Activated CD8-positive, alpha-beta memory T cell treated with anti-CD3 and anti-CD28 coated beads, Interleukin-2, amount 50 U/mL, for 4 hours (primary cell): Measurements from ENCODE around the gene SFI1.

Experiments used
- DNase-seq: peaks from one replicate; pipeline ENCODE4 v3.0.0-alpha.2; 2020

Gene SFI1

DNA sequence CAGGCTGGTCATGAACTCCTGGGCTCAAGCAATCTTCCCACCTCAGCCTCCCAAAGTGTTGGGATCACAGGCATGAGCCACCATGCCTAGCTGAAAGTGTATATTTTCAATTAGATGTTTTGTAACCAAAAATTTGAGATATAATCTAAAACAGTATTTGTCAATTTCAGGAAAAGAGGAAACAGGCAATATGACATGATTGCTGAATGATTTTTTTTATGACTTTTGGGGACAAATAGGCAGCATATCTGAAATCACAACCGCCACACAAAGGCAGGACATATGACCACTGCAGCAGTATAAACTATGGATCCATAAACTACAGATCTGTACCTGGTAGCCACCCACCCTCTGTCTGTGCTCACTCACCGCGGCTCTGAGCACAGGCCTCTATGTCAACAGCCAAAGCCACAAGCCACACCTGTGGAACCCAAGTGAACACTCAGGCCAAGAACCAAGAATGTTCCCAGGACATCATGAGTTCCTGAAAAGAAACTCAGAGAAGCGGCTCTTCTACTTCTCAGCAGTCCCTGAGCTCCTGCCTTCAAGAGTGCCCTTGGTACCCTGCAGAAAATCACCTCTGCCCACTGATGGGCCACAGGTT, 143.2 kb downstream of the SFI1 start:
- DNase-seq = no peak

GRCh38 chr22:31646186-31647019, 150.1 kb downstream of the SFI1 start:
- peak; percentile 34 for DNase-seq

- no peak for DNase-seq
These were observed 150.7 kb downstream of the SFI1 start for GRCh38 chr22:31647066-31647465.

GRCh38 chr22:31647523-31648320, 151.4 kb downstream of the SFI1 start:
- no peak for DNase-seq

DNA sequence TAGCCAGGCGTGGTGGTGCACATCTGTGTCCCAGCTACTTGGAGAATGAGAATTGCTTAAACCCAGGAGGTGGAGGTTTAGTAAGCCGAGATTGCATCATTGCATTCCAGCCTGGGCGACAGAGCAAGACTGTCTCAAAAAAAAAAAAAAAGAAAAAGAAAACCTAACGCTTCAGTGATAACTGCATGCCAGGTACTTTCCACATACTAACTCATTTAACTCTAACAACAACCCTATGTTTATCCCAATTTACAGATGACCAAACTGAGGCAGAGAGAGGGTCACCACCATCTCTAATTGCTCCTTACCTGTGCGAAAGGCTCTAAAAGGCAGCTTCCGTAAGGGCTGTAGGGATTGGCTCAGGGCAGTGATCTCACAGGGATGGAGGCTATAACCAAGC, 154.1 kb downstream of the SFI1 start:
- DNase-seq = no peak

GRCh38 chr22:31651664-31652063, 155.3 kb downstream of the SFI1 start:
- no peak for DNase-seq

GRCh38 chr22:31652088-31652487, 155.8 kb downstream of the SFI1 start:
- no peak for DNase-seq

- no peak for DNase-seq
These were observed 156.8 kb downstream of the SFI1 start for GRCh38 chr22:31652911-31653684.

DNA sequence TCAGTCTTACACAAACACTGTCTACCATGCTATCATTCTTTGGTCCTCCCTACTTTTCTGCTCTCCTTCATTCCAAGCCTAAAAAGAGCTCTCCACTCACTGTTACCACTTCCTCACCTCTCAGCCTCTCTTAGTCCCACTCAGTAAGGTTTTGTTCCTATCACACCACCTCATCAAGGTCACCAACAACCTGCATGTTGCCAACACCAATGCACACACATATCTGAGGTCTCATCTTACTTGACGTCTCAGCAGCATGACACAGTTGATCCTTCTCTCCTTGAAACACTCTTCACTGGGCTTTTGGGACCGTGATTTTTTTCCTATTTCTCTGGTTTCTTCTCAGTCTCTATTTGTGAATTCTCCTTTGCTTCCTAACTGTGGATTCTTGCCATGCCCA, 157.6 kb downstream of the SFI1 start:
- DNase-seq = no peak

DNA sequence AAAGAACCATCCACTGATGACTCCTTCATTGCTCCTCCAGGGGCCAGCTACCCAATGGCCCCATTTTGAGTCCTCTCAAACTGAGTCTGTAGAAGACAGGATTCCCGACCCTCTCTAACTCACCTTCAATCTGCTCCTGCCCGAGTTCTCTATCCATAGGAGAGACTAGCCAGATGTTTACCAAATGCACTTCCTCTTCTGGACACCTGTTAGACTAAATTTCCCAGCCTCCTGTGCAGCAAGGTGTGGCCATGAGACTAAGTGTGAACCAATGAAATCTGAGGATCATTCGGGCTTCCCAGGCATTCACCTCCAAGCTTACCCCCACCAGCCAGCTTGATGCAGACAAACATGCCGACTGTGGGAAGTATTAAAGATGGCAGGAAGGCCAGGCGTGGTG, 158.1 kb downstream of the SFI1 start:
- no peak for DNase-seq

DNA sequence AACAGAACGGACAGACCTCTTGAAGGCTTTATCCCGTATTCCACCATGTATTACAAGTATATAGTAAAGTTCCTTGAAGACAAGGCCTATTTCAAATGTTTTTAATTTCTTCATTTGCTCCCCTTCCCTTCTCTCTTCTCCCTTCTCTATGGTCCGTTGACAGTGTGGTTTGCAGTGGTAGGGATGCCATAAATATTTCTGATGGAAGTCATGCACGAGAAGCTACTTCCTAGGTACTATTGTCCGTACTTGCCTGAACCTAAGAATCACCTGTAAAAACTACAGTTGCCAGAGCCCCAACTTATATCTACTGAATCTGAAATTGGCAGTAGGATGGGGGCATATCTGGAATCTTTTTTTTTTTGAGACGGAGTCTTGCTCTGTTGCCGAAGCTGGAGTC, 162.9 kb downstream of the SFI1 start:
- DNase-seq = no peak

- peak; percentile 41 for DNase-seq
These were observed 164.6 kb downstream of the SFI1 start for GRCh38 chr22:31660860-31661341.

DNA sequence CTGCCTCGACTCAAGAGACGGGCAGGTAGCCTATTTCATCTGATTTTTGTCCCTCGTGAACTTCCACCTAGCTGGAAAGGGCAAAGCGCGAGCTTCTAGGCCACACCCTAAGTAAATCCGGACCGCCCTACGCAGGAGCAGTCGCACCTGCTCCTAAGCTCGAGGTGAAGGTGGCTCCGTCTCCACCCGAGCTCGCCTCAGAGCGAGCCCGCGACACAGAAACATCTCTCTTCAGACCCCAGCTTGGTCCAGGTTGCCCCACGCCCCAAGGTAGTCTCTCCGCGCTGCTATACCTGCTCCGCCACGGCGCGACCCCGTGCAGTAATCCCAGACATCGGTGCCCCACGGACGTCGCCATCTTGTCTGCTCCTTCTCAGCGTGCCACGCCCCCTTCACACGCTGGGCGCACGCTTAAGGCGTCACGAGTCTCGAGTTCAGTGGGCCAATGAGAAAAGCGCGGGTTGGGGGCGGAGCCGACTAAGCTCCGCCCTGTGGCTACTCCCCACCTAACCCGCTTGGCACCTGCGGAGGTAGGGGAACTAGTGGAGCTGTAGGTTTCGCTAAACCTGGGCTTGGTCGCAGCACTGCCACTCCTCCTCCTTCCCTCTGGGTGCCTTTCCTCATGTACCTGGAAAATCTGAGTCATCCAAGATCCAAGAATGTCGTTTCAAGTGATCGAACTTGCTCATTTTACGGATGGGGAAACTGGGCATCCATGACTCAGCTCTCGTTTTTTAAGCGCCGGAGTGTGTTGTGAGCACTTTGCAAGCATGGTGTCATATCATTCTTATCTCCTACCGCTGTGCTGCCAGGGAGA, 165.7 kb downstream of the SFI1 start, which contains the start of gene PISD:
PISD (minus strand) TSS at position 365 of the 817 bp plus-strand sequence; CDS start at position 358, 7 bp downstream.
- peak; percentile 98 for DNase-seq

DNA sequence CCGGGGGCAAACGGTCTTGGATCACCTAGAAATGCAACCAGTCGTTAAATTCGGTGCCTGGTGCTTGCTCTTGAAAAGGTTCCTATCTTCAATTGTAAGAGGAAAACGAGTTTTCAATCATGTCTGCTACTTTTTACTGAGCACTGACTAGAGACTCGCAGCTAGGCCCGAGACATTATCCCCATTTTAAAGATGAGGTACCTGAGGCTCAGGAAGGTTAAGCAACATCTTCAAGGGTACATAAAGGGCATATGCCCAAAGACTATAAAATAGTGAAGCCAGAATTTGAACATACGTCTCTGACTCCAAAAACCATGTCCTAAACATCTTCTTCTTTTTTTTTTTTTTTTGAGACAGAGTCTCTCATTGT, 166.3 kb downstream of the SFI1 start:
- DNase-seq = no peak
